ENCODE data around the gene AMMECR1L.

Gene AMMECR1L

DNA sequence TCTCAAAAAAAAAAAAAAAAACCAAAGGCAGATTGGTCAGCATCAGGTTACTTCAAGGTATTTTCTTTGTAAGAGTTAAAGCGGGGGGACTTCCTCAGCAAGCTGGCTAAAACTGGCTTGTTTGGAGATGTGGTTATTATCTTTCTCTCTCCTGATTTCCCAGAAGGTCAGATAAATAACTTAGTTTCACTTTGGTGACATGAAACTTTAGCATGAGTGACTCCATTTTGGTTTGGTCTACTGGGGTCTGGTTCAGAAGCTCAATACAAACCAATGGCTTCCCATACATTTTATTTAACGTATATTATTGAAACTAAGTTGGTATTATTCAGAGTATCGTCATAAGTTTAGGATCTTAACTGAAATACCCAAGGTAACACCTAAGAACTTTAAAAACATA is 41.6 kb upstream of the AMMECR1L start:
- no peaks in the 10 kb centered on the region for H3K4me1 ChIP-seq (ENCODE audit: control insufficient read depth, low read length)
- no peaks in the 10 kb centered on the region for H3K9me2 ChIP-seq (replicated peaks; ENCODE audit: control insufficient read depth, low read length)
- H3K4me2 ChIP-seq (ENCODE audit: low read length) = no peak overlapping the region
- no peaks in the 10 kb centered on the region for H3K9me3 ChIP-seq (ENCODE audit: control insufficient read depth, insufficient read depth, low read length)
- no peak overlapping the region for H3K4me3 ChIP-seq (ENCODE audit: low read length)
- no peaks in the 10 kb centered on the region for H3K36me3 ChIP-seq (ENCODE audit: control insufficient read depth, low read length)
- H4K20me1 ChIP-seq (ENCODE audit: control insufficient read depth, insufficient read depth, low read depth, low read length) = no peaks in the 10 kb centered on the region
- H3K79me2 ChIP-seq (ENCODE audit: control insufficient read depth, low read length) = no peaks in the 10 kb centered on the region
- H3K27ac ChIP-seq (ENCODE audit: low read depth, low read length) = no peak overlapping the region
- TF ChIP-seq, protein P1, sequence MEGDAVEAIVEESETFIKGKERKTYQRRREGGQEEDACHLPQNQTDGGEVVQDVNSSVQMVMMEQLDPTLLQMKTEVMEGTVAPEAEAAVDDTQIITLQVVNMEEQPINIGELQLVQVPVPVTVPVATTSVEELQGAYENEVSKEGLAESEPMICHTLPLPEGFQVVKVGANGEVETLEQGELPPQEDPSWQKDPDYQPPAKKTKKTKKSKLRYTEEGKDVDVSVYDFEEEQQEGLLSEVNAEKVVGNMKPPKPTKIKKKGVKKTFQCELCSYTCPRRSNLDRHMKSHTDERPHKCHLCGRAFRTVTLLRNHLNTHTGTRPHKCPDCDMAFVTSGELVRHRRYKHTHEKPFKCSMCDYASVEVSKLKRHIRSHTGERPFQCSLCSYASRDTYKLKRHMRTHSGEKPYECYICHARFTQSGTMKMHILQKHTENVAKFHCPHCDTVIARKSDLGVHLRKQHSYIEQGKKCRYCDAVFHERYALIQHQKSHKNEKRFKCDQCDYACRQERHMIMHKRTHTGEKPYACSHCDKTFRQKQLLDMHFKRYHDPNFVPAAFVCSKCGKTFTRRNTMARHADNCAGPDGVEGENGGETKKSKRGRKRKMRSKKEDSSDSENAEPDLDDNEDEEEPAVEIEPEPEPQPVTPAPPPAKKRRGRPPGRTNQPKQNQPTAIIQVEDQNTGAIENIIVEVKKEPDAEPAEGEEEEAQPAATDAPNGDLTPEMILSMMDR (IDR thresholded peaks at IDR 0.05; ENCODE audit: low read depth, low read length, poor library complexity, severe bottlenecking) = no peak
- no peak for TF ChIP-seq EZH2phosphoT487 (IDR thresholded peaks at IDR 0.05; ENCODE audit: borderline replicate concordance, low read length)
- no peaks in the 10 kb centered on the region for H3F3A ChIP-seq (ENCODE audit: control insufficient read depth, insufficient read depth)
- H3K27me3 ChIP-seq (ENCODE audit: control insufficient read depth, low read length) = peaks cover 3% of the 10 kb centered on the region

DNA sequence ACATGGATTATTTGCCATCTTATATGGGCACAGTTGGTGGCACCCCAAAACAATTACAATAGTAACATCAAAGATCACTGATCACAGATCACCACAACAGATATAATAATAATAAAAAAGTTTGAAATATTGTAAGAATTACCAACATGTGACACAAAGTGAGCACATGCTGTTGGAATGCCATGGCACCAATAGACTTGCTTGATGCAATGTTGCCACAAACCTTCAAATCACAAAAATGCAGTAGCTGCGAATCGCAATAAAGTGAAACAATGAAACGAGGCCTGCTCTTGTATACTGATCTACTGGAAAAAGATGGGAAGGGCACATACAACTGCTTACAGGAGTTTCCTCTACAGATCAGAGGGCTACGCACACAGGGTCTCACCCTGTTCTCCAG is 32.2 kb upstream of the AMMECR1L start:
- Histone ChIP-seq H4K20me1 (ENCODE audit: control insufficient read depth, insufficient read depth, low read depth, low read length) (no peaks in the 10 kb centered on the region), H3K79me2 (ENCODE audit: control insufficient read depth, low read length) (no peaks in the 10 kb centered on the region), H3K27ac (ENCODE audit: low read depth, low read length) (no peak overlapping the region), H3K4me2 (ENCODE audit: low read length) (no peak overlapping the region), H3F3A (ENCODE audit: control insufficient read depth, insufficient read depth) (no peaks in the 10 kb centered on the region), H3K9me2 (replicated peaks; ENCODE audit: control insufficient read depth, low read length) (no peaks in the 10 kb centered on the region), H3K4me3 (ENCODE audit: low read length) (no peak overlapping the region), H3K36me3 (ENCODE audit: control insufficient read depth, low read length) (no peaks in the 10 kb centered on the region), H3K4me1 (ENCODE audit: control insufficient read depth, low read length) (no peaks in the 10 kb centered on the region), H3K27me3 (ENCODE audit: control insufficient read depth, low read length) (no peaks in the 10 kb centered on the region), H3K9me3 (ENCODE audit: control insufficient read depth, insufficient read depth, low read length) (no peaks in the 10 kb centered on the region)
- no peak for TF ChIP-seq EZH2phosphoT487 (IDR thresholded peaks at IDR 0.05; ENCODE audit: borderline replicate concordance, low read length)
- TF ChIP-seq, protein P1 (IDR thresholded peaks at IDR 0.05; ENCODE audit: low read depth, low read length, poor library complexity, severe bottlenecking) = no peak

DNA sequence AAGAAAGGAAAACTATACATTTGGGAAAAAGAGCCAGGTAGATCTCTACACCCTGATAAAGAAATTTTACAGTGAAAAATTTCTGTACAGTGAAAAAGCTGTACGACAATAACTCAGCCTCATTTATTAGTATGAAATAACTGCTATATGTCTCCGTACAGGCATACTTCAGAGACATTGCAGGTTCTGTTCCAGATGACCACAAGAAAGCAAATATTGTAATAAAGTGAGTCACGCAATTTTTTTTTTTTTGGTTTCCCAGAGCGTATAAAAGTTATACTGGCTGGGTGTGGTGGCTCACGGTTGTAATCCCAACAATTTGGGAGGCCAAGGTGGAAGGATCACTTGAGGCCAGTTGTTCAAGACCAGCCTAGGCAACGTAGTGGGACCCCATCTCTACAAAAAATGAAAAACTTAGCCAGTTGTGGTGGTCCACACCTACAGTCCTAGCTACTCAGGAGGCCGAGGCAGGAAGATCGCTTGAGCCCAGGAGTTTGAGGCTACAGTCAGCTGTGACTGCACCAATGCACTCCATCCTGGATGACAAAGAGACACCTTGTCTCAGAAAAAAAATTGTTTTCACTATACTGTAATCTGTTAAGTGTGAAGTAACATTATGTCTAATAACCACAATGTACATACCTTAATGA is 28.2 kb upstream of the AMMECR1L start:
- Histone ChIP-seq H3K9me3 (ENCODE audit: control insufficient read depth, insufficient read depth, low read length) (no peaks in the 10 kb centered on the region), H4K20me1 (ENCODE audit: control insufficient read depth, insufficient read depth, low read depth, low read length) (no peaks in the 10 kb centered on the region), H3K27me3 (ENCODE audit: control insufficient read depth, low read length) (0 out of 2 replicates have a peak, but pooled peaks cover 3% of the 10 kb centered on the region), H3K9me2 (replicated peaks; ENCODE audit: control insufficient read depth, low read length) (no peaks in the 10 kb centered on the region), H3K27ac (ENCODE audit: low read depth, low read length) (no peak overlapping the region), H3F3A (ENCODE audit: control insufficient read depth, insufficient read depth) (no peaks in the 10 kb centered on the region), H3K4me2 (ENCODE audit: low read length) (no peak overlapping the region), H3K4me1 (ENCODE audit: control insufficient read depth, low read length) (no peaks in the 10 kb centered on the region), H3K36me3 (ENCODE audit: control insufficient read depth, low read length) (no peaks in the 10 kb centered on the region), H3K79me2 (ENCODE audit: control insufficient read depth, low read length) (no peaks in the 10 kb centered on the region), H3K4me3 (ENCODE audit: low read length) (no peak overlapping the region)
- TF ChIP-seq, protein P1 (IDR thresholded peaks at IDR 0.05; ENCODE audit: low read depth, low read length, poor library complexity, severe bottlenecking) = no peak
- no peak for TF ChIP-seq EZH2phosphoT487 (IDR thresholded peaks at IDR 0.05; ENCODE audit: borderline replicate concordance, low read length)

Data from DOHH2 (cell line).